ENCODE measurements around the gene NPW.

- TF ChIP-seq, protein P1, sequence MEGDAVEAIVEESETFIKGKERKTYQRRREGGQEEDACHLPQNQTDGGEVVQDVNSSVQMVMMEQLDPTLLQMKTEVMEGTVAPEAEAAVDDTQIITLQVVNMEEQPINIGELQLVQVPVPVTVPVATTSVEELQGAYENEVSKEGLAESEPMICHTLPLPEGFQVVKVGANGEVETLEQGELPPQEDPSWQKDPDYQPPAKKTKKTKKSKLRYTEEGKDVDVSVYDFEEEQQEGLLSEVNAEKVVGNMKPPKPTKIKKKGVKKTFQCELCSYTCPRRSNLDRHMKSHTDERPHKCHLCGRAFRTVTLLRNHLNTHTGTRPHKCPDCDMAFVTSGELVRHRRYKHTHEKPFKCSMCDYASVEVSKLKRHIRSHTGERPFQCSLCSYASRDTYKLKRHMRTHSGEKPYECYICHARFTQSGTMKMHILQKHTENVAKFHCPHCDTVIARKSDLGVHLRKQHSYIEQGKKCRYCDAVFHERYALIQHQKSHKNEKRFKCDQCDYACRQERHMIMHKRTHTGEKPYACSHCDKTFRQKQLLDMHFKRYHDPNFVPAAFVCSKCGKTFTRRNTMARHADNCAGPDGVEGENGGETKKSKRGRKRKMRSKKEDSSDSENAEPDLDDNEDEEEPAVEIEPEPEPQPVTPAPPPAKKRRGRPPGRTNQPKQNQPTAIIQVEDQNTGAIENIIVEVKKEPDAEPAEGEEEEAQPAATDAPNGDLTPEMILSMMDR (IDR thresholded peaks at IDR 0.05; ENCODE audit: control extremely low read depth in 1 of 3, insufficient read depth in 1 of 3, low read depth in 1 of 3, low read length in 3 of 3): no peak
- TF ChIP-seq CHD2 (IDR thresholded peaks at IDR 0.05; ENCODE audit: low read length): no peak
- TF ChIP-seq KDM1A (IDR thresholded peaks at IDR 0.05; ENCODE audit: borderline replicate concordance, low read length): no peak
- TF ChIP-seq SAP30 (IDR thresholded peaks at IDR 0.05; ENCODE audit: insufficient read depth, insufficient replicate concordance, low read length): no peak
- no peak for TF ChIP-seq NRF1 (IDR thresholded peaks at IDR 0.05; ENCODE audit: low read depth, low read length)
- no peak for TF ChIP-seq TAF1 (IDR thresholded peaks at IDR 0.05; ENCODE audit: low read depth, low read length)
- TF ChIP-seq HDAC2 (IDR thresholded peaks at IDR 0.05; ENCODE audit: borderline replicate concordance in 1 of 2, low read depth in 2 of 2, low read length in 2 of 2): no peak
- TF ChIP-seq SP1 (IDR thresholded peaks at IDR 0.05; ENCODE audit: low read depth, low read length): no peak
- TF ChIP-seq POLR2AphosphoS5 (IDR thresholded peaks at IDR 0.05; ENCODE audit: low read depth, low read length): no peak
Observed at GRCh38 chr16:1984347-1985225, 35.0 kb upstream of the NPW start.
